ENCODE data around the gene ZNF579. TPM values are rescaled to one million over a fixed set of nuclear protein-coding genes. Genes with fewer than 3 reads are reported as not detected.

Gene ZNF579
- total and polyA plus RNA-seq, 2 of the 13 experiments (the other 11 are each of a cell fraction or from before 2014, with no cell fraction given) = 2.1 to 2.9 TPM

GRCh38 chr19:55585658-55586339 lies 5.2 kb upstream of the ZNF579 start (continued):
- TF ChIP-seq CREB1 (IDR thresholded peaks at IDR 0.05) (no peak), CREB1 (CRISPR knock-in tag; IDR thresholded peaks at IDR 0.05) (no peak), PRPF4 (IDR thresholded peaks at IDR 0.05; ENCODE audit: low read depth, low read length, poor library complexity, severe bottlenecking) (no peak), ZNF574 (CRISPR knock-in tag; IDR thresholded peaks at IDR 0.05) (no peak), ZBTB14 (CRISPR knock-in tag; IDR thresholded peaks at IDR 0.05) (no peak; the same call in 1 of the 2 replicates), ZNF276 (CRISPR knock-in tag; IDR thresholded peaks at IDR 0.05; ENCODE audit: low read depth) (no peak), ZNF549 (CRISPR knock-in tag; IDR thresholded peaks at IDR 0.05) (no peak), IRF2 (CRISPR knock-in tag; IDR thresholded peaks at IDR 0.05) (no peak), ZNF253 (CRISPR knock-in tag; IDR thresholded peaks at IDR 0.05; ENCODE audit: borderline replicate concordance) (no peak), ZNF180 (CRISPR knock-in tag; IDR thresholded peaks at IDR 0.05; ENCODE audit: borderline replicate concordance, low read depth) (no peak), CBX1 (IDR thresholded peaks at IDR 0.05; ENCODE audit: low read depth) (no peak), NAIF1 (CRISPR knock-in tag; IDR thresholded peaks at IDR 0.05; ENCODE audit: borderline replicate concordance) (no peak), ZNF142 (CRISPR knock-in tag; IDR thresholded peaks at IDR 0.05) (no peak), ZNF790 (CRISPR knock-in tag; IDR thresholded peaks at IDR 0.05; ENCODE audit: borderline replicate concordance) (no peak), ZNF691 (CRISPR knock-in tag; IDR thresholded peaks at IDR 0.05; ENCODE audit: borderline replicate concordance, low read depth) (no peak), ZNF205 (CRISPR knock-in tag; IDR thresholded peaks at IDR 0.05) (no peak), ZNF556 (CRISPR knock-in tag; IDR thresholded peaks at IDR 0.05; ENCODE audit: borderline replicate concordance) (no peak)
